ENCODE results near the gene RAET1E.
"Not testable (repeated sequence)": the region's sequence is repeated elsewhere in the genome, so short reads cannot be mapped to it uniquely, and the experiment has no call there.

The RAET1E gene

GRCh38 chr6:149895833-149896271, 2.1 kb downstream of the RAET1E start:
- TF ChIP-seq CTCF (IDR thresholded peaks at IDR 0.05; ENCODE audit: low read depth, low read length, missing control alignments): no peak
- H3K4me3 ChIP-seq (ENCODE audit: low read depth, low read length): no peak overlapping the region
- no peak overlapping the region for H3K27ac ChIP-seq
- peak; percentile 53 for DNase-seq
- H3K36me3 ChIP-seq (replicated peaks): no peaks in the 10 kb centered on the region
- in situ Hi-C loops (cut with HindIII; ENCODE audit: low pct_ligation_motif_present, low sequenced_read_pairs): no loop called here
- H3K27me3 ChIP-seq (replicated peaks): no peaks in the 10 kb centered on the region

GRCh38 chr6:149895048-149895590, 2.8 kb downstream of the RAET1E start:
- DNase-seq: peak; percentile 20
- Histone ChIP-seq H3K4me3 (ENCODE audit: low read depth, low read length) (no peak overlapping the region), H3K36me3 (replicated peaks) (no peaks in the 10 kb centered on the region), H3K27me3 (replicated peaks) (no peaks in the 10 kb centered on the region), H3K27ac (no peak overlapping the region)
- in situ Hi-C loops (cut with HindIII; ENCODE audit: low pct_ligation_motif_present, low sequenced_read_pairs): no loop called here
- TF ChIP-seq CTCF (IDR thresholded peaks at IDR 0.05; ENCODE audit: low read depth, low read length, missing control alignments): no peak

- H3K4me3 ChIP-seq (ENCODE audit: low read depth, low read length); in situ Hi-C loops (cut with HindIII; ENCODE audit: low pct_ligation_motif_present, low sequenced_read_pairs); DNase-seq; H3K36me3 ChIP-seq (replicated peaks); H3K27me3 ChIP-seq (replicated peaks); H3K27ac ChIP-seq: not testable (repeated sequence)
Observed at GRCh38 chr6:149891864-149892263, 6.0 kb downstream of the RAET1E start.

GRCh38 chr6:149891259-149891658, 6.7 kb downstream of the RAET1E start:
- no peak for DNase-seq
- no peak for TF ChIP-seq CTCF (IDR thresholded peaks at IDR 0.05; ENCODE audit: low read depth, low read length, missing control alignments)
- Histone ChIP-seq H3K36me3 (replicated peaks) (no peaks in the 10 kb centered on the region), H3K27ac (no peak overlapping the region), H3K4me3 (ENCODE audit: low read depth, low read length) (no peak overlapping the region), H3K27me3 (replicated peaks) (no peaks in the 10 kb centered on the region)
- in situ Hi-C loops (cut with HindIII; ENCODE audit: low pct_ligation_motif_present, low sequenced_read_pairs): no loop called here

GRCh38 chr6:149890629-149891045, 7.3 kb downstream of the RAET1E start:
- H3K27me3 ChIP-seq (replicated peaks): no peaks in the 10 kb centered on the region
- TF ChIP-seq CTCF (IDR thresholded peaks at IDR 0.05; ENCODE audit: low read depth, low read length, missing control alignments): no peak
- H3K4me3 ChIP-seq (ENCODE audit: low read depth, low read length): no peak overlapping the region
- H3K36me3 ChIP-seq (replicated peaks): no peaks in the 10 kb centered on the region
- in situ Hi-C loops (cut with HindIII; ENCODE audit: low pct_ligation_motif_present, low sequenced_read_pairs): no loop called here
- DNase-seq: no peak
- no peak overlapping the region for H3K27ac ChIP-seq

- no peaks in the 10 kb centered on the region for H3K36me3 ChIP-seq (replicated peaks)
- no peaks in the 10 kb centered on the region for H3K27me3 ChIP-seq (replicated peaks)
- no peak for TF ChIP-seq CTCF (IDR thresholded peaks at IDR 0.05; ENCODE audit: low read depth, low read length, missing control alignments)
- no peak for DNase-seq
- no peak overlapping the region for H3K27ac ChIP-seq
- in situ Hi-C loops (cut with HindIII; ENCODE audit: low pct_ligation_motif_present, low sequenced_read_pairs): no loop called here
- H3K4me3 ChIP-seq (ENCODE audit: low read depth, low read length): no peak overlapping the region
Observed at GRCh38 chr6:149889326-149889725, 8.6 kb downstream of the RAET1E start.

Measured in brain microvascular endothelial cell (primary cell).